Muscle of arm (tissue), 12 donors: ENCODE data around the gene ZBTB5. TPM values are rescaled to one million over a fixed set of nuclear protein-coding genes. Genes with fewer than 3 reads are reported as not detected.
"Not testable (repeated sequence)": the region's sequence is repeated elsewhere in the genome, so short reads cannot be mapped to it uniquely, and the experiment has no call there.

Experiments used
- DNase-seq: peaks from one replicate; pipeline ENCODE4 v3.0.0-alpha.2; 2013
- polyA plus RNA-seq, 12 donors: library from polyadenylated mRNA; unstranded; fragments of 120-200 nt; gene quantifications; one replicate each; pipeline ENCODE4 v1.2.1, GENCODE V29; 2013; ENCODE audit not compliant: insufficient read length in 12 of 12

Gene ZBTB5
- polyA plus RNA-seq, 12 donors = 13.9 to 21.1 (median 16.8) TPM; not detected in 1

DNA sequence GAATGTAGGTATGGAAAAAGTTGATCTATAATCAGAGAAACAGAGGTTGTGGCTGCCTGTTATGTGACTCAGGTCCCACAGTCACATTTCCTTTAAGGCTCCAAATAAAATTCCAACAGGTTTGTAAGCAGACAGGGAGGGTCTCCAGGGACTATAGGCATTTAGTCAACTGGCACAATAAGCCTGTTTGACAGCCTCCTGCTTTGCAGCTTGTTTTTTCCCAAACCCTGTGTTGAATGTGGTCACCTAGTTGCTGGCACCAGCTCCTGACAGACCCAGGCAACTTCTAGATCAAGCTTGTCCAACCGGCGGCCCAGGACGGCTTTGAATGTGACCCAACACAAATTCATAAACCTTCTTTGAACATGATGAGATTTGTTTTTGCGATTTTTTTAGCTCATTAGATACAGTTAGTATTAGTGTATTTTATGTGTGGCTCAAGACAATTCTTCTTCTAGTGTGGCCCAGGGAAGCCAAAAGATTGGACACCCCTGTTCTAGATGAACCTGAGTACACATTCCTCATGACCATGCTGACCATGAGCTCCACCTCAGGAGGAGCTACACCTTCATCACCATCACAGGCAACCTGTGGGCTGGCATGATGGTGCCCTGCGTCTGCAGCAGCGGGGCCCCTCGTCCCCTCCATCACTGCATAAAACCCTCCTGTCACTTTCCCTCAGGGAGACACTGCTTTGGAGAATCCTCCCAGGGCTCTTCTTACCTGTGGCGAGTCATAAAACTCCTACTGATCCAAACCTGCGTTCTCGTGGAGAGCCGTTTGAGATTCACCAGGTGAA is 58.4 kb downstream of the ZBTB5 start:
- DNase-seq = no peak

DNA sequence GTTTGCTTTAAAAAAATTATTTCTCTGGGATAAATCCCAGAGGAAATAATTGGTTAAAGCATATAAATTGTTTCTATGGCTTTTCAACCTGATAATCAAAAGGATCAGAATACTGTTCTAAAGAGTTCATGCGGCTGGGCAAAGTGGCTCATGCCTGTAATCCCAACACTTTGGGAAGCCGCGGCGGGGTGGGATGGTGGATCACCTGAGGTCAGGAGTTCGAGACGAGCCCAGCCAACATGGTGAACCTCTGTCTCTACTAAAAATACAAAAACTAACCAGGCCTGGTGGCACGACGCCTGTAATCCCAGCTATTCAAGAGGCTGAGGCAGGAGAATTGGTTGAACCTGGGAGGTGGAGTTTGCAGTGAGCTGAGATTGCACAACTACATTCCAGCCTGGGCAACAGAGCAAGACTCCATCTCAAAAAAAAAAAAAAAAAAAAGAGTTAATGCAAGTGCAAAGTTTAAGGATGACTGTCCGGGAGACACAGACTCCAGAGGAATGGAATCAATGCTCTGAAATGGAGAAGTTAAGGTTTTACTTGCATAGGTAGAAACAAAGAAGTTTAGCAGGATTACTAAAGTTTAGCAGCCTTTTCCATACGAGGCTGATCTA is 59.4 kb downstream of the ZBTB5 start:
- DNase-seq = no peak

DNA sequence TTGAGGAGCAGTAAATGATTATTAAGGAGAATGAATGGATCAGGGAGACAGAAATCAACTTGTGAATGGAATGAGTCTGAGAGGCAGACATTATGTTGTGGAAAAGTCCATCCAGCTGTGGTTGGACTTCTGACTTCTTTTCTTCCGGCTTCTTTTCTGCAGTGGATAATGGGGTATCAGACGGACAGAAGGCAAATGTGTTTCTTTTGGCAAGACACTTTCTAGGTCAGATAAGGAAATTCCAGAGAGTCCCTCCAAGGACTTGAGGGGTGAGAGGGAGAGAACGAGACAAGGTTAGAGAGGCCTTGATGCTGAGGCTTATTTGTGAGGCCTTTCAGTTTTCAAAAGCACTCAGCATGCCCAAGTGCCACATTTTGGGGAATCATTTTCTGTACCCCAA is 59.9 kb downstream of the ZBTB5 start:
- DNase-seq = no peak

DNA sequence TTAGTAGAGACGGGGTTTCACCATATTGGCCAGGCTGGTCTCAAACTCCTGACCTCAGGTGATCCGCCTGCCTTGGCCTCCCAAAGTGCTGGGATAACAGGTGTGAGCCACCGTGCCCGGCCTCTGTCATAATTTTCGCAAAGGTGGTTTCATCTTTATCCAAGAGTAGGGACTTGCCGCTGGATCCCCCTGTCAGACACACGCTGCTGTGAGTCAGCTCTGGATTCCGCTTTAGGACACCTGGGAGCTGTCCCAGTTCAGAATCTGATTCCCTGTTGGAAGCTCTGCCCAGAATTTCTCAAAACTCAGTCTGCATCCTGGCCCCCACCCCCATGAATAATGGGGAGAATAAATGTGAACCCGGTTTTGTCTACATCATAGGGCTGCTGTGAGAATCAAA is 60.7 kb downstream of the ZBTB5 start:
- DNase-seq = no peak

DNA sequence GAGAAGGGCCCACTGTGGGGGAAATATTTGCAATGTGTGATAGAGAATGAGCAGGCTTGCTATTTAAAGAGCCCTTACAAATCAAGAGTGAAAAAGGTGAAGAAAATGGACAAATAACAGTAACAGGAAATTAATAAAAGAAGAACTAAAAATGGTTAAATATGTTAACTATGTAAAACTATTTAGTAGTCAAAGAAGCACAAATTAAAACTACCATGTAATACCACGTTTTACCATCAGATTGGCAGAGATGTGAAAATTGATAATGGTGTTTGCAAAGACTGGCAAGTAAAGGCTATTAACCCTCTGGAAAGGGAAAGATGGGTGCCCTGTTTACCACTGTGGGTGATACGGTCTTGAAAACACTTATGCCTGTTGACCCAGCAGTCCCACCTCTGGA is 65.9 kb downstream of the ZBTB5 start:
- no peak for DNase-seq

DNA sequence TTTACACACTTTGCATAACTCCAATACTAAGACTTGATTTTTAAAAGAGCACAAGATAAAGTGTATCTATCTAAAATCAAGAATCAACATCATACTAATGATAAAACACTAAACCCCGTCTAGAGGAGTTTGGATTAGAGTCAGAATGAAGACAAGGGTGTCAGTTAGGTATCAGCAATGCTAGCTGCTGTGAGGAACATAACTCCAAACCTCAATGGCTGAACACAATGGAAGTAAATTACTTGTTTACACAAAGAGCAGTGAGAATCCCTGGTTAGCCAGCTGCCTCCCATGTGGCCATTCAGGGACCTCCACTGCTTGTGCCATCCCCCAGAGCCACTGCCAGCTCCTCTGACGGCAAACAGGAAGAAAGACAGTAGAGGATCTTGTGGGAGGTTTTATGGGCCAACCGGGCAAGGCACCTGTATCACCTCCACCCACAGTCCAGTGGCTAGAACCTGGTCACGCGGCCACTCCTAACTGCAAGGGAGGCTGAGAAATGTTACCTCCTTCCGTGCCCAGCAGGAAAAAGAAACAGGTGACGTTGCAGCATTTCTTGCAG is 66.7 kb downstream of the ZBTB5 start:
- DNase-seq = no peak

DNA sequence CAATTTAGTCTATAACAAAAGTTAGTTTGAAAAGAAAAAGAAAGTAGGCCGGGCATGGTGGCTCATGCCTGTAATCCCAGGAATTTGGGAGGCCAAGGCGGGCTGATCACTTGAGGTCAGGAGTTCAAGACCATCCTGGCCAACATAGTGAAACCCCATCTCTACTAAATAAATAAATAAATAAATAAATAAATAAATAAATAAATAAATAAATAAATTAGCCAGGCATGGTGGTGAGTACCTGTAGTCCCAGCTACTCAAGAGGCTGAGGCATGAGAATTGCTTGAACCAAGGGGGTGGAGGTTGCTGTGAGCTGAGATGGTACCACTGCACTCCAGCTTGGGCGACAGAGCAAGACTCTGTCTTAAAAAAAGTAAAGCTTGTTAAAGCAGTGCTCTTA is 67.3 kb downstream of the ZBTB5 start:
- DNase-seq = not testable (repeated sequence)

DNA sequence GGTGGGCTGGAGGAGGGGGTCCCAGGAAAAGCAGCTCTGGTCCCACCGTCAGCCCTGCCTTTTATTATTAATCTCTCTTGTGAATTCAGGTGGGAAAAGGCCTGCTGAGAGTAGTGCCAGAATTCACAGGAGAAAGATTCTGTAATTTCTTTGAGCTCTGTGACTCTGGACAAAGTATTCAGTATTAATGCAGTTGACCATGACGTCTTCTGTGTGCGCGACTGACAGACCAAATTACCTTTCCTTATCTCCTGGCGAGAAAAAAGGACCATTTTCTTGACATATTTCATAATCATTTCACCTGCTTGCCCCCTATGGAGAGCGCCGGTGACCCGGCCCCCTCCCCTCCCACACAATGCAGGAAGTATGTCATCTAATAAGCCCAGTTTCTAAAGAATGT is 69.6 kb downstream of the ZBTB5 start:
- DNase-seq = no peak

DNA sequence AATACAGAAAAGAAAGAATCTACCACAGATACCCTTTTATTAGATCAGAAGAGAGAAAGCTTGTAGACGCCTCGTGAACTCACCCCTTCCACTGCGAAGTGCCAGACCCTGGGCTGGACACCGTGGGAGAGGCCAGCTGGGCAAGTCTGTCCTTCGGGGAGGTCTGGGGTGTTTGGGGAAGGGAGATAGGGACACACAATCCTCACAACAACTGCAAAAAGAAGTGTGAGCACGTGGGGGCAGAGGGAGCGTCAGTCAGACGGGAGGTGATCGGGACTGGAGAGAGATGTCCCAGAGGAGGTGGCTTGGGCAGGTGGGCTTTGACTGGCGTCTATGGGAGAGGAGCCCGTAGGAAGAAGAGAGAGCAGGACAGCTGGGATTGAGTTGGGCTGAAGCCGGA is 70.0 kb downstream of the ZBTB5 start:
- no peak for DNase-seq

DNA sequence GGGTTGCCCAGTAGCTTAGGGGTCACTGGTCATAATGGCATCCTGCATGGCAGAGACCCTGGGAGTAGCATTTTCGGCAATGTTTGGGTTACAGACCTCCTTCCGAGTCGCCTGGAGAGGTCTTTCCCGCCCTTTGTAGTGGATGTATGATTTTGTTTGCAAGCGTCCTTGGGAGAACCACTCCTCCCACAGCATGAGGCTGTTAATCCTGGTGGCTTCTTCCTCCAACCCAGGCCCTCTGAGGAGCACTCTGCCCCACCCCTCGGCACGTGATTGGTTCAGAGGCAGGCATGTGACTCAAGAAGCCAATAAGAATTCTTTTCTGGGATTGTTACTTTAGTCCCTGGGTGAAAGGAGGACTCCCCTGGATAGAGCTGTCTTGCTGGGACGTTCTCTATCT is 73.0 kb downstream of the ZBTB5 start:
- DNase-seq = no peak

DNA sequence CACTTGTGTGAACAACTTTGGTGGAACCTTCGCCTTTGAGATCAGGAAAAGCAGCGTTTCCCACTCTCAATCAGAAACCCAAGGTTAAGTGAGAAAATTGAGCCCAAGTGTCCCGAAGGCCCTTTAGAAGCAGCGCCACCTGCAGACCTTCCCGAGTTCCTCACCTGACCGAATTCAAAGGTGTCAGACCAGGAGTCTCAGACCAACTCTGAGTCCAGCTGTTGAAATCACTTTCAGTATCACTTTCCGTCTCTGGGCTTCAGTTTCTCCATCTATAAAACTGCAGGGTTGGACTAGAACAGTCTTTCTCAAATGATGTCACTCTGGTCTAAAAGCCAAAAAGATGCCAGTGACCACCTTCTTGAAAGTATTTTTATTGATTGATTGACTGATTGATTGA is 74.5 kb downstream of the ZBTB5 start:
- DNase-seq = no peak

Other genes with a start within 250 kb of the ZBTB5 start
- 100 to 1,000 TPM in 6 of 12 donors, 10 to 100 TPM in 5, not detected in 1; 79.8 to 113 (median 101) TPM for gene GRHPR, start 42.8 kb downstream of the ZBTB5 start, polyA plus RNA-seq
- 10 to 100 TPM in 11 of 12 donors, not detected in 1; 17.4 to 30.8 (median 28.5) TPM for gene POLR1E, start 20.5 kb upstream of the ZBTB5 start, polyA plus RNA-seq
- gene FBXO10, start 110.9 kb upstream of the ZBTB5 start, polyA plus RNA-seq = 10 to 100 TPM in 11 of 12 donors, not detected in 1; 20.3 to 45.1 (median 34.8) TPM
- gene TOMM5, start 127.1 kb upstream of the ZBTB5 start, polyA plus RNA-seq = 100 to 1,000 TPM in 1 of 12 donors, 10 to 100 TPM in 10, not detected in 1; 59.7 to 101 (median 76.5) TPM
- gene FRMPD1, start 185.5 kb upstream of the ZBTB5 start, polyA plus RNA-seq = 10 to 100 TPM in 7 of 12 donors, 1 to 10 TPM in 4, not detected in 1; 4.7 to 18.8 (median 10.9) TPM